ENCODE measurements around the gene AKR1C2.

DNA sequence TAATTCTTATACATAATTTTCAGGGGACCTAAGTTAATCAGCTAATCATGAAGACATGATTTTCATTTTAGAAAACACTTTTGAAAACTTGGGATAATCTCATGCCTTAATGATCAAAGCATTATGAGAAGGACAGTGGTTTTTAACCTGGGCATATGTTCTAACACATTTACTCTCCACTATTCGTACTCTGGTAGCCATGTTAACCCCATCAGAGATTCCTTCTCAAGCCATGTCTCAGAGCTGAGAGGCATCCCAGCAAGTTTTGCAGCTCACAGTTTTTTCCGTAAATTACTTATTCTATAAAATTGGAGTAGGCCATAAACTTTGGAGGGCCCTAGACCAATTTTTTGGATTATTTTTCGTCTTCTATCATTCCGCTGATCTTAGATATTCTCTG is 24.8 kb downstream of the AKR1C2 start:
- TF ChIP-seq EZH2 (IDR thresholded peaks at IDR 0.05; ENCODE audit: insufficient read depth, poor library complexity, severe bottlenecking) (no peak), EZH2phosphoT487 (IDR thresholded peaks at IDR 0.05; ENCODE audit: insufficient read depth, low read depth) (no peak)
